ENCODE measurements around the gene ASB11. TPM values are rescaled to one million over a fixed set of nuclear protein-coding genes. Genes with fewer than 3 reads are reported as not detected.

Gene ASB11
- total RNA-seq, 3 donors from 2014 or later = 0.09 to 0.27 (median 0.17) TPM

- TF ChIP-seq CTCF (IDR thresholded peaks at IDR 0.05) = no peak
- H3K4me1 ChIP-seq (ENCODE audit: low read depth) = no peaks in the 10 kb centered on the region
- peak; percentile 94 to 97 (median 95) for DNase-seq
- H3K9me3 ChIP-seq = no peaks in the 10 kb centered on the region
- intact Hi-C loops (cut with DNase I, micrococcal nuclease) = no loop called here
- H3K36me3 ChIP-seq (ENCODE audit: low read depth) = no peaks in the 10 kb centered on the region
- H3K4me3 ChIP-seq = peak within 1 kb of the TSS; percentile 57
- peak; percentile 99 for ATAC-seq
These were observed 19.9 kb upstream of the ASB11 start, which contains the start of gene PIGA for GRCh38 chrX:15335135-15336022. Gene PIGA (minus strand): TSS chrX:15335523. CDS start chrX:15331930, 3,593 bp downstream.

GRCh38 chrX:15334561-15334960, 19.1 kb upstream of the ASB11 start:
- ATAC-seq (no peak), DNase-seq (peak in 1 of 3 donors; percentile 2)
- H3K4me3 ChIP-seq = peak overlapping the region; percentile 57
- no peaks in the 10 kb centered on the region for H3K36me3 ChIP-seq (ENCODE audit: low read depth)
- no peak for TF ChIP-seq CTCF (IDR thresholded peaks at IDR 0.05)
- H3K9me3 ChIP-seq = no peaks in the 10 kb centered on the region
- intact Hi-C loops (cut with DNase I, micrococcal nuclease) = no loop called here
- no peaks in the 10 kb centered on the region for H3K4me1 ChIP-seq (ENCODE audit: low read depth)

- ATAC-seq = no peak
These were observed 13.4 kb upstream of the ASB11 start for GRCh38 chrX:15328821-15329220.

GRCh38 chrX:15328131-15328530, 12.7 kb upstream of the ASB11 start:
- no peaks in the 10 kb centered on the region for H3K4me1 ChIP-seq (ENCODE audit: low read depth)
- H3K9me3 ChIP-seq = no peaks in the 10 kb centered on the region
- no peaks in the 10 kb centered on the region for H3K36me3 ChIP-seq (ENCODE audit: low read depth)
- no peak overlapping the region for H3K4me3 ChIP-seq
- no peak for ATAC-seq
- intact Hi-C loops (cut with DNase I, micrococcal nuclease) = no loop called here
- no peak for TF ChIP-seq CTCF (IDR thresholded peaks at IDR 0.05)
- no peak for DNase-seq

More at GRCh38 chrX:15328821-15329220, 13.4 kb upstream of the ASB11 start:
- intact Hi-C loops (cut with DNase I, micrococcal nuclease) = no loop called here
- Histone ChIP-seq H3K4me3 (no peak overlapping the region), H3K36me3 (ENCODE audit: low read depth) (no peaks in the 10 kb centered on the region), H3K4me1 (ENCODE audit: low read depth) (no peaks in the 10 kb centered on the region), H3K9me3 (no peaks in the 10 kb centered on the region)
- no peak for DNase-seq
- no peak for TF ChIP-seq CTCF (IDR thresholded peaks at IDR 0.05)

GRCh38 chrX:15322472-15322871, 7.0 kb upstream of the ASB11 start:
- intact Hi-C loops (cut with DNase I, micrococcal nuclease) = no loop called here
- Histone ChIP-seq H3K36me3 (ENCODE audit: low read depth) (no peaks in the 10 kb centered on the region), H3K4me3 (no peak overlapping the region), H3K4me1 (ENCODE audit: low read depth) (no peaks in the 10 kb centered on the region), H3K9me3 (no peaks in the 10 kb centered on the region)
- ATAC-seq (no peak), DNase-seq (no peak)
- TF ChIP-seq CTCF (IDR thresholded peaks at IDR 0.05) = no peak
